DMS53 (cell line): ENCODE results near the gene BMX.
A peak's percentile ranks its signal among the peaks of the same experiment; 100 is the strongest.

Experiments
- DNase-seq: peaks from one replicate; lab custom pipeline; 2025; lab: John Stamatoyannopoulos, UW

BMX gene

DNA sequence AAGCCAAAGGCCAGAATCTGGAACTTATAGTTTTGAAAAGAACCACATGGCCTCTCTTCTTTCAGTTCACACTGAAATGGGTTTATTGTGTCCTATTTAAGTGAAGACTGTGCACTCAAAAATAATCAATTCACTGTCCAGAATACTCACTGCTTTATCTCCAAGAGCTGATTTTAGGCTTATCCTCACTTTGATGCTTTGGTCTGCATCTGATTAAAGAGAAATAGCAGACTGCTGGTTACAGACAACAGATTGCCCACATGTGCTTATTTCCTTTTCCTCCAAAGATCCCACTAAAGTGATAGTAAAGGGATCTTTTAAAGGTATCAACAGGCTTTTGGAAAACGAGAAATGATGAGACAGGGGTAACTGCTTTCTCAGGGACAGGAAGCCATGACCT is 69.5 kb downstream of the BMX start:
- DNase-seq: no peak

DNA sequence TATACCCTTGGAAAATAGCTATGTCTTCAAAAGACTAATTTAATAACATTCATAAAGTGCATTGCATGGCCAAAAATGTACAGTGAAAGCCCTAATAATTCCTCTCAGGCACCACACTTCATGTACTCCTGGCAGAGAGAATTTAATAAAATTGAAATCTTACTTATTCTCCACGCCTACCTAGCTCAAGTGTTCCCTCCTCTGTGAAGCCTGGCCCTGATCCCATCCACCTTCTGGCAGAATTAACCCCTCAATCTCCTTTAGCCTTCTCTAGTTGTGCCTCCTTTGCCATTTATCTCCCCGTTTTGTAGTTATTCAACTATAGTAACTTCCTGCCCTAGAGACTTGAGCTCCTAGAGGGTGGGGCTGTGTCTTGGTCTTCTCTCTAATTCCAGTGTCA is 73.4 kb downstream of the BMX start:
- DNase-seq: no peak

DNA sequence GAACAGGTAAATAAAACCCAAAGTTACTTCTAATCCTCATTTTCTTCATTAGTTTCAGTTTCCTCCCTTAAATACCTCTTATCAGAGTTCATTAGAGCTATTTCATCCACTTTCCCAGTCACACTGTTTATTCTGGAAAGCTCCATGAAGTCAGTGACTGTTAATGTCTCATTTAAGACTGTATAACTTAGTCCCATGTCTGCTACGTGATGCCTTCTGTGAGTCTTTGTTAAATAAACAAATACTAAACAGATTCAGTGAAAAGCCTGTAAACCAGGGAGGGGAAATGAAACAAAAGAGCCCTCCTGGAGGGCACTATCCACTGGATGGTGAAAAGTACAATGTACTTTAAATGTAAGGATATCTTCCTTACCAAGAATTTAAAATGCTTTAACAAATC is 75.4 kb downstream of the BMX start:
- peak; percentile 6 for DNase-seq

DNA sequence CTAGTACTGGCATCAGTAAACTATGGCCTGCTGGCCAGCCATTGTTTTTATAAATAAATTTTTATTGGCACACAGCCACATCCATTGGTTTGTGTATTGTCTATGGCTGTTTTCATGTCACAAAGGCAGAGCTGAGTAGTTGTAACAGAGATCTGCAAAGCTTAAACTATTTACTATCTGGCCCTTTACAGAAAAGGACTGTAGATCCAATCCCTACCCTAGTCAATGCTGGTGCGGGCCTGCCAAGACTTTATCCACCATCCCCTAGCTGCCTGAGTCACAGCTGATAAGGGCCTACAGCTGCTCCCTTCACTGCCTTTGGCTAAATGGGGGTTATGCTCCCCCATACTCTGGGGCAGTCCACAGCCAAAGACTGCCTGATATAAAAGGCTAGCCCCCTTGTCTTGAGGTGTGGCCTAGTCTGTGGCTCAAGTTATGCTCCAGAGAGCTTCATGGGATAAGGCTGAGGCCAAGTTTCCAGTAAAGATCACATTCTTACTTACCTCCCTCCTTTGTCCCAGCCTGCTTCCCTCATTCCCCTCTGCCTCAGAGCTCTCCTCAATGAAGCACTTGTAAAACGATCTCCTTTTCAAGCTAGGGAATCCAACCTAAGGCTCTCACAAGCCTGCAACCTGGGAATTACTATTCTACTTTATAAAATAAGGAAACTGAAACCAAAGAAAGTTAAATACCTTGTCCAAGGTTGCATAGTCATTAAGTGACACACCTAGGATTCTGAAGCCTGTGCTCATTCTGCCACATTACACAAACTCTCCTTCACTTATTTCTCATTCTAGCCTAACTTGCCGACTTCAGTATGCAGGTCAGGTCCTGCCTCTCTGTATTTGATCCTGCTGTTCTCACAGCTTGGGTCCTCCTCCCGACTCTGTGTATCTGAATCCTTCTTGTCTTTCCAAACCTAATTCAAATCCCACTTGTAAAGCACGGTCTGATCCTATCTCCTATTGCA is 79.5 kb downstream of the BMX start:
- DNase-seq: no peak

DNA sequence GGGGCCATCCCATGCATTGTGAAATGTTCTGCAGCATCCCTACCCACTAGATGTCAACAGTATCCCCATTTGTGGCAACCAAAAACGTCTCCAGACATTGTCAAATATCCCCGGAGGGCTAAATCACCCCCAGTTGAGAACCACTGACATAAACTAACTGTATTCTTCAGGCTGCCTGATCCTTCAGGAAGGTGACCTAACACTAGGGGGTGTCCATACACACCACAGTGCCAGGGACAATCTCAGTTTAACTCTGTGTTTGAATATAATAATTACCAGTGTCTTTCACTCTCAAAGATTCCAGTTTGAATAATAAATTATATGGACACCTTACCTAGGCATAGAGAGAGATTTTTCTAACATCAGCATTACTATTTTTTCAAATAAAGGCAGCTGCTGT is 93.8 kb downstream of the BMX start:
- DNase-seq: no peak

DNA sequence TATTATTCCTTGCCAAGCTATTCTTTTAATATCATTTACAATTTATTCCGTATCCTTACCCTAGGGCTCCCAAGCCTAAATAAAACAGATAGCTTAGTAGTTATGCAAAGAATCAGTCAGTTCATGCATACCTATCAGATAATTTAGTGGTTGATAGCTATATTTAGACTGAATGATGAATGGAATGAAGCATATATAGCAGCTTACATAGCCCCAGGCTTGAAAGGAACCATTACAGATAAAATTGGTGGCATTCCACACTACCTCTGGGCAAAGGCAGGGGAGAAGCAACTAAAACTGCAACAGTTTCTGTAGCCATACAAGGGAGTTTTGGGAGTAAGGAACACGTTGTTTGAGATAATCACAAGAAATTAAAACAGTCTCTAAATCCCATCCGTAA is 97.4 kb downstream of the BMX start:
- DNase-seq: no peak

DNA sequence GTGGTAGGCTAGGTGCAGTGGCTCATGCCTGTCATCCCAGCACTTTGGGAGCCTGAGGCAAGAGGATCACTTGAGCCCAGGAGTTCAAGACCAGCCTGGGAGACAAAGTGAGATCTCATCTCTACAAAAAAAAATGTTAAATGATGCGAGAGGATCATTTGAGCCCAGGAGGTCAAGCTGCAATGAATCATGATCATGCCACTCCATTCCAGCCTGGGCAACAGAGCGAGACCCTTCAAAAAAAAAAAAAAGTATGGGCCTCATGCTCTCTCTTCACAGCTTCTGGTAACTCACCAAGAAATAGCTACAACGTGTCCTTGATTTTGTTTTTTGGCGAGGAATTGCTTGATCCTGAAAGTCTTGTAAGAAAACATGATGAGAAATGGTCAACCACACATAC is 98.9 kb downstream of the BMX start:
- DNase-seq: no peak

DNA sequence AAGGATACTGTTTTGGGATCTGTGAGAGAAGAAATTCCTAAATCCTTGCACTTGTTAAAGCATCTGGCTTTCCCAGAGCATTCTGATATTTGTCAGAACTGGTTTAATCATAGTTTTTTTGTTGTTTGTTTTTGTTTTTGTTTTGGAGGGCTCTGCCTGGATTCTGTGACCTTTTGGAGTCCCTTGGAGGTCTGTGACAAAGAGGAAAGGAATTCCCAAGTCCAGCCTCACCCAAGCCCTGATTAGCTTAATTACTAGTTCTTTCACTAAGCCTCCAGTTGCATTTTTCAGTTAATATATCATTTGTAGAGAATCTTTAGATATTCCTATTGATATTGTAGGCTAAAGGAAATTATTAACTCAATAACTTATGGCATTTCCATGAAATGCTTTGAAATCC is 99.4 kb downstream of the BMX start:
- DNase-seq: no peak

DNA sequence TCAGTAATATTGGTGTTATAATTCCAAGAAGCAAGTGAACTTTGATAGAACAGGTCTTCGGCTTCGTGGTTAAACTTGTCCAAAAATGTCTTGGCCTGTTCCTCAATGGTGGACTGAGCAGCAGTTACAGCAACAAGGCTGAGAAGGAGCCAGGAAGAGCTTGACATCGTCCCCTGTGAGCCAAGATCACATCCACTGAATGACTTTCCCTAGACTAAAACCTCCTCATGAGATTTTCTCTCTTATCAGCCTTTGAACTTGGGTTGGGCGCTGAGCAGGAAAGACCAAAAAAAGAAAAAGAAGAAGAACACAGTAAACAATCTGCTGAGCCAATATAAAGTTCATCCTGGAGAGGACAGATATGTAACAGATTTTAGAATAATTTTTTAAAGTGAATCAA is 100.1 kb downstream of the BMX start, which contains the start of gene ACE2:
Gene ACE2, minus strand, starts transcription at position 216 of the 400 bp plus-strand sequence. Its CDS starts 49 bp downstream, at position 167.
- DNase-seq: no peak

DNA sequence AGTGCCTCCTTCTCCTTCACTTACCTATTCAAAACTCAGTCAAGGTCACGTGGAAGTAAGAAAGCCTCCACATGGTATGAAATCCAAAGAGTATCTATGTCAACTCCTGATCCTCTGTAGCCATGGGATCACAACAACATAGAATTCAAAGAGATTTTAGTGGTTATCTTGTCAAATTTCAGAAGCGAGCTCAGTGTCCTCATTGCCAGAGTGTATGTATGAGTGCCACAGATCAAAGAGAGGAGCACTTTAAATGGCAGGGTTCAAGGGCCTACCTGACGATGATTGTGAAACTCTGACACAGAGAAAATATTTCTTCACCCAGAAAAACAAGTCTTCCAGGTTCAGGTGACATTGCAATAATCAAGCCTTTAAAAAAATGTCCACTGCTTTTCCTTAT is 101.3 kb downstream of the BMX start:
- DNase-seq: peak; percentile 38

DNA sequence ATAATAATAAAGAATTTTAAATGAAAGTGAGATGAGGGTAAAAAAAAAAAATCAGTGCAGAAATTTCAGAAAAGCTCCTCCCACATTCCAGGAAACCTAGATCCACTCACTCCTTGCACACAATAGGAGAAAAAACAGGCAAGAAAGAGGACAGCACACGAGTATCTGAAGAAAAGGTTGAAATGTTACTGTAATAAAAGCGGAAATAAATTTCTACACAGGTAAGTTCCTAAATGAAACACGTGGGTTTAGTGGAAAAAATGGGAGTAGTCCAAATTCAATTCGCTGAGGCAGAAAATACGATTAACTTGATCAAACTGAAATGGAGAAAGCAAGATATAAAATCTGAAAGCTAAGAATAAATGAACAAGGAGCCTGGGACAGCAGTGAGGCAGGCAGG is 102.2 kb downstream of the BMX start:
- DNase-seq: no peak

DNA sequence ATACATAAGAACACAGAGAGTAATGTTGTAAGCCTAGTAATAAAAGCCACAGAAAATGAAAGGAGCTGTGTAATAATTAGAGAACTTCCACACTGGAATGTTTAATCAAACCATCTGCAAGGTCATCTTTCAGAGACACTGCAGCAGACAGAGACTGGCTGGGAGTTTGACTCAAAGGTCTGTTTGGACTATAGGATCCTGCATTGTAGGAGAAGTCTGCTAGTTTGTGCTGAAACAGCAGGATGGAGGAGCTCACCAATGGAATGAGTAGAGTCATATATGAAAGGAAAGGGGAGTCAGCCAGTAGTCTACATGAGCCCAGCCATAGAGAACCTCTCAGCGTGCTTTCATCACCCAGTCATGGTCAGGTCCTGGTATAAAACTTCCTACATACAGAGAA is 104.6 kb downstream of the BMX start:
- DNase-seq: no peak
